ENCODE data around the gene USP6. TPM values are rescaled to one million over a fixed set of nuclear protein-coding genes. Genes with fewer than 3 reads are reported as not detected.
"Not testable (repeated sequence)": the region's sequence is repeated elsewhere in the genome, so short reads cannot be mapped to it uniquely, and the experiment has no call there.

Gene USP6
- polyA plus RNA-seq (2011; rRNA removed) (0.01 TPM in 1 of 2 replicates, not detected in the other), polyA minus RNA-seq (2011; rRNA and poly(A)+ RNA removed) (under 0.01 TPM in 1 of 2 replicates, not detected in the other)

- Histone ChIP-seq H3K27me3 (ENCODE audit: control insufficient read depth, insufficient read depth, low read length) (peaks cover 17% of the 10 kb centered on the region), H3K36me3 (ENCODE audit: control insufficient read depth, insufficient read depth, low read length) (no peaks in the 10 kb centered on the region), H3K4me3 (ENCODE audit: low read depth, low read length) (no peak within 1 kb of the TSS)
- CTCF ChIA-PET, result no interaction called here
- POLR2A ChIA-PET, result no interaction called here
- no peak for TF ChIP-seq CTCF (IDR thresholded peaks at IDR 0.05; ENCODE audit: insufficient read depth, low read depth, low read length)
- no peak for DNase-seq (ENCODE audit: low read depth)
Observed at GRCh38 chr17:5115673-5116651, at the start of gene USP6. USP6 (plus strand) TSS chr17:5116032; CDS start chr17:5130368, 14,336 bp downstream.

DNA sequence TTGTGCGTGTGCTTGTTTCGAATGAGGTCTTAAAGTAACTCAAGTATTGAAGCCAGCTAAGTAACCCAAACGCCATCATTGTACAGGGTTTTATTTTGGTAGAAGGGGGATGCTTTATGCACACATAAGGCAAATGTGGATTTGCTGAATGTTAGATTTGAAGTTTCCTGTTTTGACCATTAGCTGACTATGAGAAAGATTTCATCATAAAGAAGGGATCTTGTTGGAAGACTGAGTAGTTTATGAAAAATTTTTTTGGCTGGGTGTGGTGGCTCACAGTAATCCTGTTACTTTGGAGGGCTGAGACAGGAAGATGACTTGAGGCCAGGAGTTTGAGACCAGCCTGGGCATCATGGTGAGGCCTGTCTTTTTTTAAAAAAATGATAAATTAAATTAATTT is 47.6 kb upstream of the USP6 start:
- H3K36me3 ChIP-seq (ENCODE audit: control insufficient read depth, insufficient read depth, low read length), result no peaks in the 10 kb centered on the region
- DNase-seq (ENCODE audit: low read depth), result no peak
- TF ChIP-seq CTCF (IDR thresholded peaks at IDR 0.05; ENCODE audit: insufficient read depth, low read depth, low read length), result no peak
- CTCF ChIA-PET, result interaction anchor here (0.8 kb wide), 1 partner anchor 38 kb away, joined by 3 read pairs; no protein-coding TSS in a partner anchor
- POLR2A ChIA-PET, result no interaction called here
- H3K27me3 ChIP-seq (ENCODE audit: control insufficient read depth, insufficient read depth, low read length), result peaks cover 5% of the 10 kb centered on the region; the same call in 1 of the 2 replicates
- H3K4me3 ChIP-seq (ENCODE audit: low read depth, low read length), result no peak overlapping the region

GRCh38 chr17:5069724-5070123 is 46.1 kb upstream of the USP6 start:
- H3K4me3 ChIP-seq (ENCODE audit: low read depth, low read length), result no peak overlapping the region
- no peaks in the 10 kb centered on the region for H3K36me3 ChIP-seq (ENCODE audit: control insufficient read depth, insufficient read depth, low read length)
- DNase-seq (ENCODE audit: low read depth), result no peak
- POLR2A ChIA-PET, result no interaction called here
- TF ChIP-seq CTCF (IDR thresholded peaks at IDR 0.05; ENCODE audit: insufficient read depth, low read depth, low read length), result no peak
- CTCF ChIA-PET, result no interaction called here
- peaks cover 3% of the 10 kb centered on the region; the same call in 1 of the 2 replicates for H3K27me3 ChIP-seq (ENCODE audit: control insufficient read depth, insufficient read depth, low read length)

DNA sequence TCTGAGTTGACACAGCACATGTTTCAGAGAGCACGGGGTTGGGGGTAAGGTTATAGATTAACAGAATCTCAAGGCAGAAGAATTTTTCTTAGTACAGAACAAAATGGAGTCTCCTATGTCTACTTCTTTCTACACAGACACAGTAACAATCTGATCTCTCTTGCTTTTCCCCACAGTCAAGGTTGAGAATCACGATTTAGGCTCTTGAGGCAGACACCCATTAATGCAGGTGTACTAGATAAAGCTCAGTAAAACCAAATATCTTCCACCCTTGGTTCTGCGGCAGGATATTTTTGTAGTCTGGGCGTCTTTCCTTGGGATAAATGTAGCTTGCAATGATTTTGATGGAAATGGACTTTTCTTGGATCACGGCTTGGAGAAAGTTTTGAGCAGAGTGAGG is 40.4 kb upstream of the USP6 start:
- H3K36me3 ChIP-seq (ENCODE audit: control insufficient read depth, insufficient read depth, low read length); CTCF ChIA-PET; H3K27me3 ChIP-seq (ENCODE audit: control insufficient read depth, insufficient read depth, low read length); DNase-seq (ENCODE audit: low read depth); H3K4me3 ChIP-seq (ENCODE audit: low read depth, low read length): not testable (repeated sequence)
- POLR2A ChIA-PET, result interaction anchor here (0.5 kb wide), 1 partner anchor 437 kb away, joined by 3 read pairs; no protein-coding TSS in a partner anchor

DNA sequence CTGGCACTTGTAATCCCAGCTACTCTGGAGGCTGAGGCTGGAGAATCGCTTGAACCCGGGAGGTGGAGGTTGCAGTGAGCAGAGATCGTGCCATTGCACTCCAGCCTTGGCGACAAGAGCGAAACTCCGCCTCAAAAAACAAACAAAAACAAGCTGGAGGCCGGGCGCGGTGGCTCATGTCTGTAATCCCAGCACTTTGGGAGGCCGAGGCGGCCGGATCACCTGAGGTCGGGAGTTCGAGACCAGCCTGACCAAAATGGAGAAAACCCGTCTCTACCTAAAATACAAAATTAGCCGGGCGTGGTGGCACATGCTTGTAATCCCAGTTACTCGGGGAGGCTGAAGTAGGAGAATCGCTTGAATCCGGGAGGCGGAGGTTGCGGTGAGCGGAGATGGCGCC is 38.6 kb upstream of the USP6 start:
- DNase-seq (ENCODE audit: low read depth); CTCF ChIA-PET; H3K4me3 ChIP-seq (ENCODE audit: low read depth, low read length); POLR2A ChIA-PET; H3K27me3 ChIP-seq (ENCODE audit: control insufficient read depth, insufficient read depth, low read length); H3K36me3 ChIP-seq (ENCODE audit: control insufficient read depth, insufficient read depth, low read length): not testable (repeated sequence)

DNA sequence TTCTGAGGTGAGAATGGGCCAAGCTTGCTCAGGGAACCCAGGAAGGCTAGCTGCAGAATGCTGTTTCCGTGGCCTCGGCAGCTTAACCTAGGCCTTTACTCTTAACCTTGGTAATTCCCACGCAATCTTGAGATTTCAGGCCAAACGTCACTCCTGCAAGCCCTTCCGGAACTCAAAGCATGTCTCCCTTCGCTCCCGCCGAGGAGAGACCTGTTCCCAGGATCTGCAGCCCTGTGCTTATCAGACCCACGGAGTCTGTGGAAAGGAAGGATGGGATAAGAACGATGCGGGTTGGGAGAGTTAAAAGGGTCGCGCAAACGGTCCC is 38.1 kb upstream of the USP6 start:
- Histone ChIP-seq H3K27me3 (ENCODE audit: control insufficient read depth, insufficient read depth, low read length) (peaks cover 1% of the 10 kb centered on the region; the same call in 1 of the 2 replicates), H3K36me3 (ENCODE audit: control insufficient read depth, insufficient read depth, low read length) (0 out of 2 replicates have a peak, but pooled peaks cover 2% of the 10 kb centered on the region), H3K4me3 (ENCODE audit: low read depth, low read length) (peak overlapping the region; percentile 58)
- ChIA-PET POLR2A (no interaction called here), CTCF (no interaction called here)
- TF ChIP-seq CTCF (IDR thresholded peaks at IDR 0.05; ENCODE audit: insufficient read depth, low read depth, low read length), result no peak
- no peak for DNase-seq (ENCODE audit: low read depth)
